ENCODE data around the gene SYT7. TPM values are rescaled to one million over a fixed set of nuclear protein-coding genes. Genes with fewer than 3 reads are reported as not detected.

The SYT7 gene
- total RNA-seq, 1 donor from 2014 or later, result 93.6 TPM

DNA sequence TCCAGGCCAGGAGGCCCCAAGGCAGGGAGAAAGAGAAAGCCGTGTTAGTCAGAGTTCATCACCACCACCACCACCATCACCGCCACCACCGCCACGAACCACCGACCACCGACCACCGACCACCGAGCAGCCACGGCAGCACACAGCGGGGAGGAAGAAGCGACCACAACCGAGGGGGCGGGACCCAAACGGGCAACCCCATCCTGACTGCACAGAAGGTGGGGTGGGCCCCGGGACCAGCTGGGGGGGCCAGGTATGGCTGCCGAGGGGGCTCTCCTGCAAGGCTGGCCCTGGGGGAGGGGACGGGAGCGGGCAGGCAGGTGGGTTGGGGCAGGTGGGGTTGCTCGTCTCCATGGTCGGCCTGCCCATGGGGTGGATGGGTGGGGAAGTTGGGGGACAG is 34.2 kb downstream of the SYT7 start:
- DNase-seq, result no peak
- H3K4me1 Mint-ChIP-seq (ENCODE audit: low read depth, unreplicated experiment), result peaks cover 14% of the 10 kb centered on the region
- H3K27ac Mint-ChIP-seq (ENCODE audit: unreplicated experiment), result no peak overlapping the region
- H3K36me3 Mint-ChIP-seq (ENCODE audit: unreplicated experiment), result no peaks in the 10 kb centered on the region
- no peak overlapping the region for H3K4me3 Mint-ChIP-seq (ENCODE audit: unreplicated experiment)
- TF ChIP-seq, protein P1, sequence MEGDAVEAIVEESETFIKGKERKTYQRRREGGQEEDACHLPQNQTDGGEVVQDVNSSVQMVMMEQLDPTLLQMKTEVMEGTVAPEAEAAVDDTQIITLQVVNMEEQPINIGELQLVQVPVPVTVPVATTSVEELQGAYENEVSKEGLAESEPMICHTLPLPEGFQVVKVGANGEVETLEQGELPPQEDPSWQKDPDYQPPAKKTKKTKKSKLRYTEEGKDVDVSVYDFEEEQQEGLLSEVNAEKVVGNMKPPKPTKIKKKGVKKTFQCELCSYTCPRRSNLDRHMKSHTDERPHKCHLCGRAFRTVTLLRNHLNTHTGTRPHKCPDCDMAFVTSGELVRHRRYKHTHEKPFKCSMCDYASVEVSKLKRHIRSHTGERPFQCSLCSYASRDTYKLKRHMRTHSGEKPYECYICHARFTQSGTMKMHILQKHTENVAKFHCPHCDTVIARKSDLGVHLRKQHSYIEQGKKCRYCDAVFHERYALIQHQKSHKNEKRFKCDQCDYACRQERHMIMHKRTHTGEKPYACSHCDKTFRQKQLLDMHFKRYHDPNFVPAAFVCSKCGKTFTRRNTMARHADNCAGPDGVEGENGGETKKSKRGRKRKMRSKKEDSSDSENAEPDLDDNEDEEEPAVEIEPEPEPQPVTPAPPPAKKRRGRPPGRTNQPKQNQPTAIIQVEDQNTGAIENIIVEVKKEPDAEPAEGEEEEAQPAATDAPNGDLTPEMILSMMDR (IDR thresholded peaks at IDR 0.05; ENCODE audit: partially characterized antibody, unreplicated experiment), result no peak
- H3K9me3 Mint-ChIP-seq (ENCODE audit: unreplicated experiment), result peaks cover 5% of the 10 kb centered on the region
- H3K27me3 Mint-ChIP-seq (ENCODE audit: unreplicated experiment), result no peaks in the 10 kb centered on the region

DNA sequence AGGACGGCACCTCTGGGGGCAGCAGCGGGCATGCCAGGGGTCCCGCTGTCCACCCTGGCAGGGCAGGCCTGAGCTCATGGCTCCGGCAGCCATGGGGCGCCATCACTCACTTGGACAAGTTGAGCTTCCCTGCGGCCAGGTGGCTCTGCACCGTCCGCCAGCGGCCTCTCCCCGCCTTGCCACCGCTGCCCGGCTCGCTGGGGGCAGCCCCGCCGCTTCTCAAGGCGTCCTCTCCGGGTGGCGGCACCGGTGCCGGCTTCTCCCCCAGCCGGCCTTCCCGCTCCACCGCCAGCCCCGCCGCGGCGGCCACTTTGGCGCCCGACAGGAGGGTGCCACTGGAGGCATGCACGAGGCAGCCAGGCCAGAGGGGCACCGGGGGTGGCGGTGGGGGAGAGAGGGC is 35.0 kb downstream of the SYT7 start:
- H3K9me3 Mint-ChIP-seq (ENCODE audit: unreplicated experiment), result peaks cover 8% of the 10 kb centered on the region
- TF ChIP-seq, protein P1 (IDR thresholded peaks at IDR 0.05; ENCODE audit: partially characterized antibody, unreplicated experiment), result no peak
- H3K4me3 Mint-ChIP-seq (ENCODE audit: unreplicated experiment), result no peak overlapping the region
- no peak overlapping the region for H3K27ac Mint-ChIP-seq (ENCODE audit: unreplicated experiment)
- H3K36me3 Mint-ChIP-seq (ENCODE audit: unreplicated experiment), result no peaks in the 10 kb centered on the region
- no peaks in the 10 kb centered on the region for H3K27me3 Mint-ChIP-seq (ENCODE audit: unreplicated experiment)
- peaks cover 20% of the 10 kb centered on the region for H3K4me1 Mint-ChIP-seq (ENCODE audit: low read depth, unreplicated experiment)
- DNase-seq, result no peak

DNA sequence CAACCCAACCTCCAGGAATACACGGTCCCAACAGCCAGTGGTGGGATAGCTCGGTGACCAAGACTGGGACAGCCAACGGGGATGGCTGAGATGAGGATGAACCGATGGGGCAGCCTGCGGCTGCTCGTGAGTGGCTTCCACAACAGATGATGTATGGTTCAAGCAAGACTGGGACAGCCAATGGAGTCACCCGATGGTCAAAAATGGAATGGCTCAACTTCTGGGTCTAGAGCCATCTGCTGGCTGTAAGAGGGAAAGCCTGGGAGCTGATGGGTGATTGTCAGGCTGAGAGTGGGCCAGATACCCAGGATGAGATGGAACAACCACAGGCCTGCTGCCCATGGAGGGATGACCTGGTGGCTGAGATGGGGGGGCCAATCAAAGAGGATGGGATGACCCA is 35.5 kb downstream of the SYT7 start:
- Mint-ChIP-seq H3K36me3 (ENCODE audit: unreplicated experiment) (no peaks in the 10 kb centered on the region), H3K27me3 (ENCODE audit: unreplicated experiment) (no peaks in the 10 kb centered on the region), H3K4me3 (ENCODE audit: unreplicated experiment) (no peak overlapping the region), H3K27ac (ENCODE audit: unreplicated experiment) (no peak overlapping the region), H3K9me3 (ENCODE audit: unreplicated experiment) (peaks cover 8% of the 10 kb centered on the region), H3K4me1 (ENCODE audit: low read depth, unreplicated experiment) (peaks cover 21% of the 10 kb centered on the region)
- TF ChIP-seq, protein P1 (IDR thresholded peaks at IDR 0.05; ENCODE audit: partially characterized antibody, unreplicated experiment), result peak; percentile 50
- no peak for DNase-seq

DNA sequence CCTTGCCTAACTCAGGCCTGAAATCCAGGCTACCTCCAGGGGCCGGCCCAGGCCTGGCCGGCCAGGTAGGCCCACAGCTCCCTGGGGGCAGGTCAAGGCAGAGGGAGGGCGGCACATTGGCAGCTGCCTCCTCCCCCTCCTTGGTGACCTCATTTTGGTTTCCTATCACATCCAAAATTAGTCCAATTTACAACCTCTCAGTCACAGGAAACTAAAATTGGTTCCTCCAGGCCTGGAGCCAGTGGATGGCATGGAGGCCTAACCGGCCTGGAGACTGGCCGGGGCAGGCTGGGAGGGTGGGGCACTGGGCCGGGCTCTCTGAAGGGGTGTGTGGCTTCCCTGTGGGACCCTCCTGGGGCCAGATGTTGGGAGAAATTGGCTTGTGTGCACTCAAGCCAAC is 36.4 kb downstream of the SYT7 start:
- H3K4me3 Mint-ChIP-seq (ENCODE audit: unreplicated experiment), result no peak overlapping the region
- no peaks in the 10 kb centered on the region for H3K27me3 Mint-ChIP-seq (ENCODE audit: unreplicated experiment)
- no peak overlapping the region for H3K27ac Mint-ChIP-seq (ENCODE audit: unreplicated experiment)
- H3K4me1 Mint-ChIP-seq (ENCODE audit: low read depth, unreplicated experiment), result peaks cover 26% of the 10 kb centered on the region
- DNase-seq, result no peak
- H3K36me3 Mint-ChIP-seq (ENCODE audit: unreplicated experiment), result no peaks in the 10 kb centered on the region
- peaks cover 8% of the 10 kb centered on the region for H3K9me3 Mint-ChIP-seq (ENCODE audit: unreplicated experiment)
- TF ChIP-seq, protein P1 (IDR thresholded peaks at IDR 0.05; ENCODE audit: partially characterized antibody, unreplicated experiment), result no peak

DNA sequence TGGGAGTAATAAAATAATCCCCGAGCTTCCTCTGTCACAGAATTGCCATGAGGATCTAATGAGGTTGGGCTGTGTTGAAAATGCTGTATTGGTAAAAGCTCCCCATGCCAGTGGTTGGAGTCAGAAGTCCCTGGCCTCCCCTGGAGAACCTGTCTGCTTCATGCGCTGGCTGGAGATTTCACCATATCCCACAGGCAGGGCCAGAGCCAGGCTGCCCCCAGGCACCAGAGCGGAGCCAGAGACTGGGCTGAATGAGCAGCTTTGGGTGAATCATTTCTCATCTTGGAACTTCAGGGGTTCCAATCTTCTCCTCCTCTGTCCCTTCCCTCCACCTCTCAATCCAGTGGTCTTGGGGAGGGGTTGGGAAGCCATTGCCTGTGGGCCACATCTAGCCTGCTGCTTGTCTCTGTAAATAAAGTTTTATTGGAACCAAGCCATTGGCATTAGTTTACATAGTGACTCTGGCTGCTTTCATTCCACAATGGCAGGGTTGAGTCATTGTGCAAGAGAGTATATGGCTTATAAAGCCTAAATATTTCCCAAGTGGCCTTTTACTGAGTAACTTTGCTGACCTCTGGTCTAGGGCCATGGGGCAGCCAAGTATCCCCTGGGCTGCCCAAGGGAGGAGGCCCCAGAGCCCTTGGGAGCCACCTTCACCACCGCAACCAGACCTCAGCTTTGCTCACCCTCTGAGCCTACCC is 37.1 kb downstream of the SYT7 start:
- Mint-ChIP-seq H3K27ac (ENCODE audit: unreplicated experiment) (no peak overlapping the region), H3K4me1 (ENCODE audit: low read depth, unreplicated experiment) (peaks cover 28% of the 10 kb centered on the region)

More for the DNA sequence above, 37.1 kb downstream of the SYT7 start:
- Mint-ChIP-seq H3K9me3 (ENCODE audit: unreplicated experiment) (peaks cover 11% of the 10 kb centered on the region), H3K27me3 (ENCODE audit: unreplicated experiment) (peaks cover 4% of the 10 kb centered on the region), H3K36me3 (ENCODE audit: unreplicated experiment) (no peaks in the 10 kb centered on the region), H3K4me3 (ENCODE audit: unreplicated experiment) (no peak overlapping the region)
- TF ChIP-seq, protein P1 (IDR thresholded peaks at IDR 0.05; ENCODE audit: partially characterized antibody, unreplicated experiment), result no peak
- no peak for DNase-seq

Data from glutamatergic neuron (in vitro differentiated cells).